ENCODE results near the gene SYTL1. TPM values are rescaled to one million over a fixed set of nuclear protein-coding genes. Genes with fewer than 3 reads are reported as not detected.

The SYTL1 gene
- total RNA-seq, 4 donors from 2014 or later: 5.2 to 9.2 (median 6.9) TPM

DNA sequence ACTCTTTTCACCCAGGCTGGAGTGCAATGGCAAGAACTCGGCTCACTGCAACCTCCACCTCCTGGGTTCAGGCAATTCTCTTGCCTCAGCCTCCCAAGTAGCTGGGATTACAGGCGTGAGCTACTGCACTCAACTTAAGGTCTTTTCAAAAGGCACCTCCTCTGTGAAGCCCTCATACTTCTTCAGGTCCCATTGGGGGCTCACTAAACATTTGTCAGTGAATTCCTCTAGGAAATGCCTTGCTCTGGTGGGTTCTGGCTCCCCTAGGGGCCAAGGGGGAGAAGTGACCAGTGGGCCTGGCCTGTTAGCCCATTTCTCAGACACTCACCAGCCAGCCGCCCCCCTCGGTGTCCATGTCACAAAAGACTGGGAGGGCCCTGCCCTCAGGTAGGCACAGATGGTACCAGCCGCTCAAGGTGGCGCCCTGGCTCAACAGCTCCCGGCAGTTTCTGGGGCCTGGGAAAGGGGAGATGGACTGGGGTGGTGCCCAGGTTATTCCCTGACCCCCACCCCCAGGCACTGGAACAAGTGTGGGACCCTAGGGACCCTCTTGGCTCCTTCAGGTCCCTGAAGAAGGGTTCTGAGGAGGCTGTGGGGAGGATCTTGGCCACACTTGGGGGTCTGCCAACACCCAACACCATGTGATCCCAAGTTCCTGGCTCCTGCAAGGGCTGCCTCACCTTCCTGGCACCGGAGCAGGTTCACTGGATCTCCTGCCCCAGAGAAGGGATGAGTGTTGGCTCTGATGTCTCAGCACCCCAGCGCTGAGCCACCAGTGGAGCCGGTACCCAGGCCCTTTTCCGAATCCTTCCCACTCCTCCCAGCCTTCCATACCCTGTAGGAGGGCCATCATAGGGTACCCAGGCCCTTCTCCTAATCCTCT, 31.2 kb downstream of the SYTL1 start:
- no peak for DNase-seq
- TF ChIP-seq, protein P1, sequence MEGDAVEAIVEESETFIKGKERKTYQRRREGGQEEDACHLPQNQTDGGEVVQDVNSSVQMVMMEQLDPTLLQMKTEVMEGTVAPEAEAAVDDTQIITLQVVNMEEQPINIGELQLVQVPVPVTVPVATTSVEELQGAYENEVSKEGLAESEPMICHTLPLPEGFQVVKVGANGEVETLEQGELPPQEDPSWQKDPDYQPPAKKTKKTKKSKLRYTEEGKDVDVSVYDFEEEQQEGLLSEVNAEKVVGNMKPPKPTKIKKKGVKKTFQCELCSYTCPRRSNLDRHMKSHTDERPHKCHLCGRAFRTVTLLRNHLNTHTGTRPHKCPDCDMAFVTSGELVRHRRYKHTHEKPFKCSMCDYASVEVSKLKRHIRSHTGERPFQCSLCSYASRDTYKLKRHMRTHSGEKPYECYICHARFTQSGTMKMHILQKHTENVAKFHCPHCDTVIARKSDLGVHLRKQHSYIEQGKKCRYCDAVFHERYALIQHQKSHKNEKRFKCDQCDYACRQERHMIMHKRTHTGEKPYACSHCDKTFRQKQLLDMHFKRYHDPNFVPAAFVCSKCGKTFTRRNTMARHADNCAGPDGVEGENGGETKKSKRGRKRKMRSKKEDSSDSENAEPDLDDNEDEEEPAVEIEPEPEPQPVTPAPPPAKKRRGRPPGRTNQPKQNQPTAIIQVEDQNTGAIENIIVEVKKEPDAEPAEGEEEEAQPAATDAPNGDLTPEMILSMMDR (IDR thresholded peaks at IDR 0.05): no peak
- TF ChIP-seq POLR2A (IDR thresholded peaks at IDR 0.05) (no peak), POLR2AphosphoS5 (IDR thresholded peaks at IDR 0.05) (no peak), EP300 (IDR thresholded peaks at IDR 0.05; ENCODE audit: low read depth) (no peak)
- Histone ChIP-seq H3K36me3 (no peaks in the 10 kb centered on the region), H3K4me3 (no peak overlapping the region), H3K9me3 (no peaks in the 10 kb centered on the region), H3K27ac (no peak overlapping the region), H3K4me1 (peaks cover 0 to 6% (median 0%) of the 10 kb centered on the region in 4 donors), H3K27me3 (no peaks in the 10 kb centered on the region)
- in situ Hi-C loops (cut with MboI; ENCODE audit: low pct_ligation_motif_present in 1 of 4, low pct_unique_long_range_greater_than_20kb in 1 of 4, low sequenced_read_pairs in 3 of 4) (no loop called here), intact Hi-C loops (cut with DNase I; ENCODE audit: low total_unique reads) (no loop called here)
- WGBS, 2 donors (ENCODE audit: low coverage in 1 of 2): 89% methylated on average over 9 of the region's 11 CpGs; no CpG with 5 or more reads in 1 of the 2 donors

DNA sequence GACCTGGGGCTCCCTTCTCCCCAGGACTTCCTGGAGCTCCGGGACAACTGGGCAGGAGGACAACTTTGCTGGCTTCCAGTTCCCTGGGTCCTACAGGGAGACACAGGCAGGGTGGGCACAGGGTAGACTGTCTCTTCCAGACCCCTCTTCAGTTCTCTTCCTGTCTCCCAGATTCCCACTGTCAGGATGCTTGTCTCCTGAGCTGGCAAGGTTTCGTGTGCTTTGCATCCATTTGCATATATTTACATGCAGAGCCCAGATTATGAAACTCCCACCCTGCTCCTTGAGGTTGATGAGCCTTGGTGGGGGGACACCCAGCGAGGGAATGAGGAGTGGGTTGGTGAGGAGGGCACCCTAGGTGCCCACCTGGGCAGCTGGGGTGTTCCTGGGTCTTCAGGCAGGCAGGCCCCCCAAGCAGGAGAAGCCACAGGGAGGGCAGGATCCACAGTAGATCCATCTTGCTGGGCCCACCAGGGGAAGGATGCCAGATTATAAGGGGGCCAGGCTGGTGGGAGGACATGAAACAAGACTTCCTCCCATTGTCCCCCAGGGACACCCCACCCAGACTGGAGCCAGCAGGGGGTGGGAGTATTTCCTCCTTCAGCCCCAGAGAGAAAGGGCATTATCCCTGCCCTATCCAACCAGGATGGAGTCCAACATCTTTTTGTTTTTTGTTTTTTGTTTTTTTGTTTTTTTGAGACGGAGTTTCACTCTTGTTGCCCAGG, 32.7 kb downstream of the SYTL1 start, which contains the start of gene FCN3:
FCN3 (minus strand) TSS at position 463 of the 725 bp plus-strand sequence; CDS start at position 457, 6 bp downstream.
- TF ChIP-seq, protein P1 (IDR thresholded peaks at IDR 0.05): no peak
- TF ChIP-seq EP300 (IDR thresholded peaks at IDR 0.05; ENCODE audit: low read depth) (no peak), POLR2A (IDR thresholded peaks at IDR 0.05) (no peak), POLR2AphosphoS5 (IDR thresholded peaks at IDR 0.05) (no peak)
- in situ Hi-C loops (cut with MboI; ENCODE audit: low pct_ligation_motif_present in 1 of 4, low pct_unique_long_range_greater_than_20kb in 1 of 4, low sequenced_read_pairs in 3 of 4): no loop called here
- 76 to 86% methylated on average over 2 to 4 of the region's 4 CpGs for WGBS, 2 donors (ENCODE audit: low coverage in 1 of 2)

DNA sequence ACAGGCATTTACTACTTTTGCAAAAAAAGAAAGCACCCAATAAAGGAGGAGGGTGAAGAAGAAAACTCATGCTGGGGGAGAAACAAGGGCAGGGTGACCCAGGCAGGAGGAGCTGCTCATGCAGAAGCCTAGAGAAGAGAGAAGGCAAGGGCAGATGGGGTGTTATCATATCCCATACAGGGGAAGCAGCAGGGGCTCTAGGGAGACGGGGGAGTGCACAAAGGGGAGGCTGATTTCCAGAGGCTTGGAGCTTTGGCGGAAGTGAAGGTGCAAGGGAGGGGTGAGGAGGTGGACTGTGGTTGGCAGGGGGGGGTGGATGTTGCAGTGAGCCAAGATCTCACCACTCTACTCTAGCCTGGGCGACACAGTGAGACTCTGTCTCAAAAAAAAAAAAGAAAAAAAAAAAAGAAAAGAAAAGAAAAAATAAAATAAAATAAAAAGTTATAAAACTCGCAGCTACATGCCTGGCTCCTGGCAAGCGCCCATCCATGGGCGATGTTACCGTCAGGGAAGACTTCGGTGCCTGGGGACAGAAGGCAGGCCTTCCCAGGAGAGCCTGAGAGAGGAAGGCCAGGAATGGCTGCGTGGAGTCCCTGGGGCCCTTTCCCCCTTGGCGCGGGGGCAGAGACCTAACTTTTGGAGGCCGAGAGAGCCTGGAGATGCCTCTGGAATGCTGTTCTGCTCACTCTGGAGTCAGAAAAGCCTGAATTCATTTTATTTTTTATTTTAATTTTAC, 36.1 kb downstream of the SYTL1 start:
- no peak for TF ChIP-seq EP300 (IDR thresholded peaks at IDR 0.05; ENCODE audit: low read depth)
- no peak for TF ChIP-seq POLR2A (IDR thresholded peaks at IDR 0.05)
- no peak for TF ChIP-seq POLR2AphosphoS5 (IDR thresholded peaks at IDR 0.05)
- TF ChIP-seq, protein P1 (IDR thresholded peaks at IDR 0.05): no peak
- no peak for DNase-seq

More for the DNA sequence above, 32.7 kb downstream of the SYTL1 start, which contains the start of gene FCN3:
- no peak within 1 kb of the TSS for H3K4me3 ChIP-seq
- H3K27ac ChIP-seq: no peak within 1 kb of the TSS
- DNase-seq: no peak
- H3K9me3 ChIP-seq: no peaks in the 10 kb centered on the region
- intact Hi-C loops (cut with DNase I; ENCODE audit: low total_unique reads): no loop called here
- H3K4me1 ChIP-seq: no peaks in the 10 kb centered on the region
- no peaks in the 10 kb centered on the region for H3K27me3 ChIP-seq
- no peaks in the 10 kb centered on the region for H3K36me3 ChIP-seq

More for the DNA sequence above, 36.1 kb downstream of the SYTL1 start:
- Histone ChIP-seq H3K4me1 (peaks cover 0 to 3% (median 1%) of the 10 kb centered on the region in 4 donors), H3K27ac (no peak overlapping the region), H3K4me3 (no peak overlapping the region), H3K36me3 (no peaks in the 10 kb centered on the region), H3K27me3 (no peaks in the 10 kb centered on the region), H3K9me3 (no peaks in the 10 kb centered on the region)
- in situ Hi-C loops (cut with MboI; ENCODE audit: low pct_ligation_motif_present in 1 of 4, low pct_unique_long_range_greater_than_20kb in 1 of 4, low sequenced_read_pairs in 3 of 4) (no loop called here), intact Hi-C loops (cut with DNase I; ENCODE audit: low total_unique reads) (no loop called here)
- 84 to 91% methylated on average over 6 to 12 of the region's 12 CpGs for WGBS, 2 donors (ENCODE audit: low coverage in 1 of 2)

All from transverse colon (tissue), 4 donors.